HG02571 (cell line): ENCODE data around the gene GPC5.
"Not testable (repeated sequence)": the region's sequence is repeated elsewhere in the genome, so short reads cannot be mapped to it uniquely, and the experiment has no call there.

Source experiments
- ATAC-seq: cut with Tn5 transposase; IDR thresholded peaks from one replicate; pipeline ENCODE4 v1.9.1; 2021; ENCODE audit warnings: mild to moderate bottlenecking, moderate library complexity; ENCODE audit not compliant: unreplicated experiment

GPC5 gene

DNA sequence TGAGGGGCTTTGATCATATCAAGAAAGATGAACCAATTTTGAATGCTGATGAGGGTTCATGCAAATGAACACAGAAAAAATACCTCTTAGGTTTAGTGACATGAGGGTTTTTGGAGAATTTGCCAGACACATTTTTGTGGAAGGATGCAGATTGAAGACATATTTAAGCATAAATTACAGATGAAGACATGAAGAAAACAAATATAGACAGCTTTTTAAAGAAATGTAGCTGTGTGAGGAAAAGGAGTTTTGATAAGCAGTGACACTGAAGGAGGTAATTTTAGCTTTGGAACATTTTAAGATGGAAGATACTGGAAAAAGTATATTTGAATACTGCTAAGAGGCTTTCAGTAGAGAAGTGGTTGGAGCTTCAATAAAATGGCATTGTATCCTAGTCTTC lies 1017.4 kb downstream of the GPC5 start:
- ATAC-seq, result no peak

- ATAC-seq, result no peak
Observed at GRCh38 chr13:92418818-92419412, 1020.5 kb downstream of the GPC5 start.

DNA sequence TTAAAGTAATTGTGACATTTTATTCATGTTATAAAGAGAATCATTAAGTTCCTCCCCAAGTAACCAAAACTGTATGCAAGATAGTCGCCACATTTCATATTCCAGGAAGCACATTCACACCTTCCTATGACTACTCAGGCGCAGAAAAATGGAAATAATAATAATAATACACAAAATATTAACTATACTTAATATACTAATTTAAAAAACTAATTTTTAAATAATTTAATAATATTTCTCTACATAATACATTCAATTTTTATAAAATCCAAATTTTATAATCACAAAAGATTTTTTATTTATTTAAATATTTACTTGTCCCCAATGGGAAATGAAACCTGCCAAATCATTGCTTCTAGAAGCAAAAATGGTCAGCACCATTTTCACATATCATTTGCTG lies 1030.8 kb downstream of the GPC5 start:
- ATAC-seq, result no peak

DNA sequence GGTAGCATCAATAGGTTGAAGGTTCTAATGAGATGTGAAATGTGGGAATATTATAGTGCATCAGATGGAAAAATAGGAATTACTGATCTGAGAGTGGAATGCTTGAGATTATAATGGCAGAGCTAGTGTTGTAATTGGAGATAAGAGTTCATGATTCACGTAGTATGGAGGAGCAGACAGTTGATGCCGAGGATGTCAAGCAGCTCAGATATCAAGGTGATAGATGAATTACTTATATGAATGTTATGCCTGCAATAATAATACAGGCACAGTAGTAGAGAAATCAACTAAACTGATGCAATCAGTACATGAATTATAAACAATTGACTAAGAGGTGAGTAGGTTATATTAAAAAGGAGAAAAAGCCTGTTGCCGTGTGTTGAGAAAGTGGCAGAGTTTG lies 1035.0 kb downstream of the GPC5 start:
- no peak for ATAC-seq

DNA sequence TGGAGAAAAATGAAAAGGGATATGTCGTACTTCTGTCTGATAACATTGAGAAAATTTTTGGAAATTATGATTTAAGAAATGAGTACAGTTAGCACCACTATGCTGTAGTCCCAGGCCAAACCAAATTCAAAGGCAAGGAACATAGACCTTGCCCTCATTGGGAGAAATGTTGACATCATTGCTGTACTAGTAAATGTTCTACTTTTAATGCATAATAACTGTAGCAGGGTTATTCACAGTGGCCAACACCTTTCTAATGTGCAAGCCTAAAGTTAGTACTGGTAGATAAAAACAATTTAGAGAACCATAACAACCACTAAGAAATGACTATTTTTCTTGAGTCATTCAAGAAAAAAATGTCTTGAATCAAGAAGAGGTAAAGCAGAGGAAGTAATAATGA lies 1035.5 kb downstream of the GPC5 start:
- ATAC-seq, result no peak

- ATAC-seq, result no peak
Observed at GRCh38 chr13:92436924-92437323, 1038.5 kb downstream of the GPC5 start.

DNA sequence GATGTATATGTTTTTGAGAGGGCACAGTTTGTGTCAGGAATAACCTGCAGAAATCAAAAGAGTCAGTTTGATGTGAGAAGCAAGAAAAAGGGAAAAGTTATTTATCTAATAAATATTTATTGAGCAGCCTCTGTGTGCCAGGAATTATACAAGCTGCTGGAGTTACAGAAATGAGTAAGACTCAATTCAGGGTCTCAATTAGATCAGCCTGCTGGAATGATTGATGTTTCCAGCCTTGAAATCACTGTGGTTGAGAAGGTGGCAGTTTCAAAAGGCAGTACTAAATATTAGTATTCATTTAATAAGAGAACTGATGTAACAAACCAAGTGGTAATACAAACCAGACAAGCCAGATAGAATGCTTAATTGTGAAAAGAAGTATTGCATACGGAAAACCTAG lies 1045.8 kb downstream of the GPC5 start:
- ATAC-seq, result no peak

- ATAC-seq, result no peak
Observed at GRCh38 chr13:92451060-92451459, 1052.6 kb downstream of the GPC5 start.

DNA sequence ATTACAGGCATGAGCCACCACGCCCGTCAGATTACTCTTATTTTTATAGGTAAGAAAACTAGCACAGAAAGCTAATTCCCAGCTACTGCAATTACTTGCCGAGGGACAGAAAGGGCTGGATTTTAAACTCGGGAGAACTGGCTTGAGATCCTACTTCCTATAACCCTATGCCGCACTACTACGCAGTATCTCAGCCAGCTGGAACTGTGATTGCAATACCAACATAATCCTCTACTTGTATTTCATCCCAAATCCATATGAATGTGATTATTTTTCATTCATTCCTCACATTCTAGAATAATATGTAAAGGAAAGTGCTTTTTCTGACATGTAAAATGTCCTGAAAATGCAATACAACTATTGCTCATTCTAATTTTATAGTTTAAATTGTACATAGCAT lies 1054.4 kb downstream of the GPC5 start:
- no peak for ATAC-seq

- ATAC-seq, result no peak
Observed at GRCh38 chr13:92459306-92459705, 1060.9 kb downstream of the GPC5 start.

GRCh38 chr13:92460479-92460878 lies 1062.1 kb downstream of the GPC5 start:
- ATAC-seq, result no peak

DNA sequence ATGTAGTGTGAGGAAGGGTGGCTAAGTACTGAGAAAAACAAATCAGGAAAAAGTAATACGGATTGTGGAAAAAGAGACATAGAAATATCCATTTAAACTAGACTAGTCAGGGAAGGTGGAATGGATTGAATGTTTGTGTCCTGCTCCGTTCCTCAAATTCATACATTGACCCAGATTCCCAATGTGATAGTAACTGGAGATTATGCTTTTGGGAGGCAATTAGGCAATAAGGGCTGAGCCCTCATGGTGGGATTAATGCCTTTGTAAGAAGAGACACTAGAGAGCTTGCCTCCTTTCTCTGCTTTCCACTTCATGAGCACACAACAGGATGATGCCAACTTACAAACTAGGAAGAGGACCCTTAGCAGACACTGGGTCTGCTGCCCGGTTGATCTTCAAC lies 1063.0 kb downstream of the GPC5 start:
- no peak for ATAC-seq

DNA sequence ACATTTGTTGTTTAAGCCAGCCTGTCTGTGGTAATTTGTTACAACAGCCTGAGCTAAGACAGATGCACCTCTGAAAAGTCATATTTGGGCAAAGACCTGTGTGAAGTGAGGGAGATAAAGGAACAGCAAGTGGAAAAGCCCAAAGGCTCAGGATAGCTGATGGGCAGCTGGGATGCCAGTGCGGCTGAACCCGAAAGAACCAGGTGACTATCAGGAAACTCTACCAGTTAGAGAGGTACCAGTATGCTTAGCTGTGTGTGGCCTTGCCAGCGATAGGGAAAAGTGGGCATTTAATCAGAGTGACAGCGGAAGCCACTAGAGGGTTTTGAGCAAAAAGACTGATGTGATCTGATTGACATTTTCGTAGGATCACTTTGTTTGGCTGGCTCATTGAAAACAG lies 1063.4 kb downstream of the GPC5 start:
- no peak for ATAC-seq

GRCh38 chr13:92463134-92463533 lies 1064.7 kb downstream of the GPC5 start:
- no peak for ATAC-seq

GRCh38 chr13:92473765-92474475 lies 1075.5 kb downstream of the GPC5 start:
- ATAC-seq, result no peak

GRCh38 chr13:92480387-92480786 lies 1082.0 kb downstream of the GPC5 start:
- ATAC-seq, result no peak

DNA sequence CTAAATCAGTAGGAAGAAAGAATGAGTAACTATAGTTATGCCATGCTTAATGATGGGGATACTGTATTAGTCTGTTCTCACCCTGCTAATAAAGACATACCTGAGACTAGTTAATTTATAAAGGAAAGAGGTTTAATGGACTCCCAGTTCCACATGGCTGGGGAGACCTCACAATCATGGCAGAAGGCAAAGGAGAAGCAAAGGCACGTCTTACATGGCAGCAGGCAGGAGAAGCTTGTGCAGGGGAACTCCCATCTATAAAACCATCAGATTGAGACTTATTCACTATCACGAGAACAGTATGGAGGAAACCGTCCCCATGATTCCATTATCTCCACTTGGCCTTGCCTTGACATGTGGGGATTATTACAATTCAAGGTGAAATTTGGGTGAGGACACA lies 1084.4 kb downstream of the GPC5 start:
- ATAC-seq, result not testable (repeated sequence)

DNA sequence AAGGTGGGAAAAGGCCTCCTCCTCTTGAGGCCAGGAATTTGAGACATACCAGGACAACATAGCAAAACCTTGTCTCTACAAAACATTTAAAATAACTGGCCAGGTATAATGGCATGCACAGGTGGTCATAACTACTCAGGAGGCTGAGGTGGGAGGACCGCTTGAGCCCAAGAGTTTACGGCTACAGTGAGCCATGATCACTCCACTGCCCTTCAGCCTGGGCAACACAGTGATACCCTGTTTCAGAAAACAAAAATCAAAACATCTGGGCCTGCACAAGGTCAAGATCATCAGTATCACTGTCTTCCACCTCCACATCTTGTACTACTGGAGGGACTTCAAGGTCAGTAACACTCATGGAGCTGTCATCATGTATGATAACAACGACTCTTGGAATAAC lies 1085.5 kb downstream of the GPC5 start:
- ATAC-seq, result no peak

GRCh38 chr13:92487238-92487637 lies 1088.8 kb downstream of the GPC5 start:
- no peak for ATAC-seq

DNA sequence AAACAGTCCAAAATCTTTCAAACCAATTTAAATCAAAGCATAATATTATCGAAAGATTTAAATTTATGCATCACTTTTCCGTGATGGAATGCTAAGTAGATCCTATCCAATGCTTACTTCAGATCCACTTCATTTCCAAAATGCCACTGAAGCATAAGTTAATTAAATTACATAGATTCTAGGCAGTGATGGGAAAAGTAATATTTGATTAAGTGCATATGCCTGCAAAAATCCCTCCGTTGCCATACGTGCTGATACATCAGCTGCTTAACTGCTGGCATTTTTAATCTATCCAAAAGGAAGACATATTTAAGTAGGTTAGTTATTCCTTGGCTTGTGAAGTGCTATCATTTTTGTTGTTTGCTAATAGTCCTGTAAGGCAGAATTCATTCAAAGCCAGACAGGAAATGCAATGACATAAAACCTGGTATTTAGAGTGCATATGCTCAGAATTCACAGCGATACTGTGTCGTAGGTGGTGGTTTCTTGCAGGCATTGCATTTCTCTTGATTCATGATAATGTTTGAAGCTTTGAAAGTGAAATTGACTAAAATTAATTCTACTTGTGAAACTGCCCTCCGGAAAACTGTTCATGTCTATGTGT lies 1089.9 kb downstream of the GPC5 start:
- no peak for ATAC-seq

GRCh38 chr13:92491839-92492238 lies 1093.4 kb downstream of the GPC5 start:
- no peak for ATAC-seq

DNA sequence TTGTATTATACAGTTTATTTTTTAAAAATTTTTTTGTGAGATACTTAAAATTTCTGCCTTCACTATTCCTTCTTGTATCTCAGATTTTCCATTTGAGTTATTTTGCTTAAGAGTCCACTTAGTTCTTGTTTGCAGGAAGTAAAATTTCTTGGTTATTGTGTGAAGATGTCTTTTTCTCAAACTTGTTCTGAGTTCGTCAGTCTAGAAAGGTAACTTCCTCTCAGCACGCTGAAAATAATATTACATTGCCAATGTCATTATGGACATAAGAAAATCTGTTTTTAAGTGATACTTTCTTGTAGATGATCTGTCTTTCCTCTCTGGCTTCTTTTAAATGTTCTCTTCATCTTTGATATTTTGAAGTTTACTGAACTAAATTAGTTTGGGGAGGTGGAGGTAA lies 1096.5 kb downstream of the GPC5 start:
- no peak for ATAC-seq

DNA sequence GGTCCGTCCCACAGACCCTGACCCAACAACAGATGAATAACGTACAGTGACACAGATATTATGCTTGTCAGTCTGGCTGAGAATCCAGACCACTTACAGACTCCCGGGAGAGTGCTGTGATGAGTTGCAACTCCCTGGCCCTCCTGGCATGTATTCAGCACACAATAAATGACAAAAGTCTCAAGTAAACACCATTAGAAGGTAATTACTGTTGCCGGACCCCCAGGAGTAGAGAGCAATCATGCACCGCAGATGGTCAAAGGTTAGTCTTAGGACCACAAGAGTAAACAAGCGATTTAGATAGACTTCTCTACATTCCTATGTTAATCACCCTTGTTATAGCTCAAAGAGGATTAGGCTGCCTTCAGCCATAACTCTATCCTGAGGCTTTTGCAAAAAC lies 1101.8 kb downstream of the GPC5 start:
- no peak for ATAC-seq
